ENCODE results near the gene TXNRD1.
"Not testable (repeated sequence)": the region's sequence is repeated elsewhere in the genome, so short reads cannot be mapped to it uniquely, and the experiment has no call there.

Gene TXNRD1

GRCh38 chr12:104317538-104318210 lies 102.1 kb downstream of the TXNRD1 start:
- TF ChIP-seq CTCF (conservative IDR thresholded peaks at IDR 0.05) = no peak
- no peak overlapping the region for H3K27ac ChIP-seq

- no peak overlapping the region for H3K27ac ChIP-seq
- no peak for TF ChIP-seq CTCF (conservative IDR thresholded peaks at IDR 0.05)
Measured at GRCh38 chr12:104319028-104319427, 103.4 kb downstream of the TXNRD1 start.

DNA sequence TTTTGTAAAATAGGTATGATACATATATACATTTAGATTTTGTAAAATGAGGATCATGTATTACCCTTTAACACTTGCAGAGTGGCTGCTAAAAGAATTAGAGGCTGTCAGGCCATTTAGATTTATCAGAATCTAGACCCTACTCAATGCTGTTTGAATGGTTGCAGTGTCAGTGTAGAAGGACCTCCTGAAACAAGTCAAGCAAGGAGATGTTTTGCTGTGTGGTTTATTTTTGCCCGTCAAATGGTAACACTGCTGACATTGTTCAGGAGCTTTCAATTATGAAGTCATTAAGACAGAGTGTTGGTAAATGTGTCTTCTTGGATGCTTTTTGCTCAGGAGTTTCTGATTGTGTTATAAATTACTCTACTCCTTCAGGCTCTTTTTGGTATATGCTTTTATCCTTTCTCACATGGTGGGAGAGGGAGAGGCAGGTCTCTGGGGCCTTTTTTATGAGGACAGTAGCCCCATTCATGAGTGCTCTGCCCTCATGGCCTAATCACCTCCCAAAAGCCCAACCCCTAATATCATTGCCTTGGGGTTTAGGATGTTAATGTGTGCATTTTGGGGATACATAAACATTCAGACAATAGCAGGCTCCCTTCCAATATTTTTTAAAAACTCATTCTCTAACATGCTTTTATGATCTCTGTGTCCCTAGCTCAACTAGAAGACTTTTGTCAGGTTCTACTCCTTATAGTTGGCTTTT lies 104.5 kb downstream of the TXNRD1 start:
- TF ChIP-seq CTCF (conservative IDR thresholded peaks at IDR 0.05) = no peak
- no peak overlapping the region for H3K27ac ChIP-seq

- H3K27ac ChIP-seq = no peak overlapping the region
- TF ChIP-seq CTCF (conservative IDR thresholded peaks at IDR 0.05) = no peak
Measured at GRCh38 chr12:104320627-104321024, 105.0 kb downstream of the TXNRD1 start.

GRCh38 chr12:104321949-104322348 lies 106.4 kb downstream of the TXNRD1 start:
- H3K27ac ChIP-seq = no peak overlapping the region
- TF ChIP-seq CTCF (conservative IDR thresholded peaks at IDR 0.05) = no peak

GRCh38 chr12:104322533-104322932 lies 107.0 kb downstream of the TXNRD1 start:
- not testable (repeated sequence) for H3K27ac ChIP-seq

DNA sequence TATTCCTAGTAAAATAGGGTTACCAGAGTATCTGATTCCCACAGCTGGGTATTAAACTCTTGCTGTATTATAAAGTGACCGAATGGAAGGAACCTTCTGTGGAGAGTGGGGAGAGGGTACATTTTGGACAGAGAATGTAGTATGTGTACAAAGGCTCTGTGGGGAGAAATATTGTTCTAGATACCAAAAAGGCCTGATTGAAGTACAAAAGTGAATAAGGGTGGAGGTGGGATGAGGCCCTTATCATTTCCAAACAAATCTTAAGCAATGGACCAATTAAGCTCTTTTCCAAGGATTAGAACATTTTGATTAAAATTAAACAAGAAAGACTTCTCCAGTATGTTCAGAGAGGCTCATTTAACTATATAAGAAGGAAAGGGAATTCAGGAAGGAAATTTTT lies 108.3 kb downstream of the TXNRD1 start:
- H3K27ac ChIP-seq = peak overlapping the region; percentile 22
- TF ChIP-seq CTCF (conservative IDR thresholded peaks at IDR 0.05) = no peak

DNA sequence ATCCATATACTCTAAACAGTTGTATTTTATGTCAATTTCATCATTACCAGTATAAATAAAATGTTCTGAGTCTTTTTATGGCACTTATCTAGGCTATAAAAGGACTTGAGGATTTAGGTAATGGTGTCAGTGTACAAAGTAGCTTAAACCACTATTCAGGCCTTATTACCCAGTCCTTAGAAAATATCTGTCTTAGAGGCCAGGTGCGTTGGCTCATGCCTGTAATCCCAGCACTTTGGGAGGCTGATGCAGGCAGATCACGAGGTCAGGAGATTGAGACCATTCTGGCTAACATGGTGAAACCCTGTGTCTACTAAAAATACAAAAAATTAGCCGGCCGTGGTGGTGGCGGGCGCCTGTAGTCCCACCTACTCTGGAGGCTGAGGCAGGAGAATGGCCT lies 112.7 kb downstream of the TXNRD1 start:
- H3K27ac ChIP-seq = not testable (repeated sequence)

Data from VCaP (cell line).